H9 (cell line): Measurements from ENCODE around the gene VDAC1. TPM values are rescaled to one million over a fixed set of nuclear protein-coding genes. Genes with fewer than 3 reads are reported as not detected.

Experiments
- DNase-seq: peaks from one replicate; pipeline ENCODE4 v3.0.0-alpha.2; 2017
- H2AFZ ChIP-seq: one replicate; pipeline ENCODE4 v1.6.1; 2013; ENCODE audit warnings: mild to moderate bottlenecking, low read length, control low read depth, moderate library complexity
- H2AK5ac ChIP-seq: 2 replicates; pipeline ENCODE4 v1.6.1; 2013; ENCODE audit warnings: low read length, control low read depth, mixed read lengths; ENCODE audit not compliant: insufficient read length
- H2BK120ac ChIP-seq: one replicate; pipeline ENCODE4 v1.6.1; 2013; ENCODE audit warnings: low read depth, mild to moderate bottlenecking, low read length, control low read depth, inconsistent platforms; ENCODE audit not compliant: poor library complexity, severe bottlenecking
- H2BK12ac ChIP-seq: 2 replicates; pipeline ENCODE4 v1.6.1; 2013; ENCODE audit warnings: low read length, control low read depth, mixed read lengths, low read depth; ENCODE audit not compliant: insufficient read length
- H2BK15ac ChIP-seq: 2 replicates; pipeline ENCODE4 v1.6.1; 2013; ENCODE audit warnings: low read depth, low read length, control low read depth
- H2BK20ac ChIP-seq: one replicate; pipeline ENCODE4 v1.6.1; 2013; ENCODE audit warnings: low read depth, mild to moderate bottlenecking, low read length, control low read depth, inconsistent platforms; ENCODE audit not compliant: poor library complexity, severe bottlenecking
- H2BK5ac ChIP-seq: 2 replicates; pipeline ENCODE4 v1.6.1; 2013; ENCODE audit warnings: low read length, control low read depth, mixed read lengths; ENCODE audit not compliant: insufficient read length
- H3K14ac ChIP-seq: 2 replicates; pipeline ENCODE4 v1.6.1; 2013; ENCODE audit warnings: low read length, control low read depth; ENCODE audit not compliant: insufficient read depth
- H3K18ac ChIP-seq: 2 replicates; pipeline ENCODE4 v1.6.1; 2013; ENCODE audit warnings: low read depth, mild to moderate bottlenecking, mixed read lengths, low read length, control low read depth; ENCODE audit not compliant: insufficient read length
- H3K23ac ChIP-seq: 2 replicates; pipeline ENCODE4 v1.6.1; 2013; ENCODE audit warnings: low read length, control low read depth, mixed read lengths, low read depth; ENCODE audit not compliant: insufficient read length
- H3K23me2 ChIP-seq: 2 replicates; pipeline ENCODE4 v1.6.1; 2013; ENCODE audit warnings: low read depth, mild to moderate bottlenecking, mixed read lengths, low read length, control low read depth; ENCODE audit not compliant: insufficient read length, poor library complexity, severe bottlenecking
- H3K27ac ChIP-seq: 2 replicates; pipeline ENCODE4 v1.5.1; 2013; ENCODE audit warnings: low read length, control low read depth, mixed read lengths, low read depth; ENCODE audit not compliant: insufficient read length
- H3K27me3 ChIP-seq: 2 replicates; pipeline ENCODE4 v1.6.1; 2013; ENCODE audit warnings: low read length, control low read depth, inconsistent platforms; ENCODE audit not compliant: insufficient read depth
- H3K4ac ChIP-seq: 2 replicates; pipeline ENCODE4 v1.6.1; 2013; ENCODE audit warnings: low read depth, mild to moderate bottlenecking, control low read depth, inconsistent platforms, low read length, moderate library complexity
- H3K4me1 ChIP-seq: 2 replicates; pipeline ENCODE4 v1.6.1; 2013; ENCODE audit warnings: low read length, control low read depth, inconsistent platforms; ENCODE audit not compliant: insufficient read depth
- H3K4me2 ChIP-seq: 2 replicates; pipeline ENCODE4 v1.6.1; 2013; ENCODE audit warnings: low read length, control low read depth, mixed read lengths; ENCODE audit not compliant: insufficient read length, insufficient read depth
- H3K56ac ChIP-seq: 2 replicates; pipeline ENCODE4 v1.6.1; 2013; ENCODE audit warnings: low read depth, mild to moderate bottlenecking, mixed read lengths, low read length, control low read depth; ENCODE audit not compliant: insufficient read length
- H3K79me1 ChIP-seq: 2 replicates; pipeline ENCODE4 v1.6.1; 2013; ENCODE audit warnings: low read depth, mild to moderate bottlenecking, moderate library complexity, low read length, control low read depth, inconsistent platforms; ENCODE audit not compliant: insufficient read depth, poor library complexity, severe bottlenecking
- H3K79me2 ChIP-seq: 2 replicates; pipeline ENCODE4 v1.6.1; 2013; ENCODE audit warnings: low read length, control low read depth, inconsistent platforms; ENCODE audit not compliant: insufficient read depth
- H3K9ac ChIP-seq: 2 replicates; pipeline ENCODE4 v1.6.1; 2013; ENCODE audit warnings: low read length, control low read depth, mixed read lengths; ENCODE audit not compliant: insufficient read length; ENCODE audit errors: extremely low read depth
- H3K9me3 ChIP-seq: one replicate; pipeline ENCODE4 v1.6.1; 2013; ENCODE audit warnings: low read depth, low read length, inconsistent platforms; ENCODE audit not compliant: control insufficient read depth
- H3T11ph ChIP-seq: one replicate; pipeline ENCODE4 v1.6.1; 2013; ENCODE audit warnings: mild to moderate bottlenecking, low read length, control low read depth, inconsistent platforms
- H4K20me1 ChIP-seq: one replicate; pipeline ENCODE4 v1.6.1; 2013; ENCODE audit not compliant: control insufficient read depth, insufficient read length, insufficient read depth
- H4K5ac ChIP-seq: 2 replicates; pipeline ENCODE4 v1.6.1; 2013; ENCODE audit warnings: low read depth, mild to moderate bottlenecking, mixed read lengths, low read length, control low read depth; ENCODE audit not compliant: insufficient read length
- H4K8ac ChIP-seq: replicated peaks from 2 replicates; pipeline ENCODE4 v1.6.1; 2013; ENCODE audit warnings: low read length, control low read depth, mixed read lengths, low read depth; ENCODE audit not compliant: insufficient read length
- H4K91ac ChIP-seq: 2 replicates; pipeline ENCODE4 v1.6.1; 2013; ENCODE audit warnings: low read depth, mild to moderate bottlenecking, moderate library complexity, mixed read lengths, low read length, control low read depth; ENCODE audit not compliant: insufficient read length
- H3K27ac Mint-ChIP-seq, 3 experiments: 2 replicates in 2 of 3; 3 replicates in 1 of 3; pipeline ENCODE4 v1.8.0; 2020 to 2021; ENCODE audit warnings: mixed read lengths in 3 of 3, mild to moderate bottlenecking in 1 of 3, moderate library complexity in 1 of 3
- H3K27me3 Mint-ChIP-seq: 2 replicates; pipeline ENCODE4 v1.8.0; 2021; ENCODE audit warnings: low read depth, mild to moderate bottlenecking, moderate library complexity, mixed read lengths
- H3K36me3 Mint-ChIP-seq, 3 experiments: 2 replicates in 2 of 3; 3 replicates in 1 of 3; pipeline ENCODE4 v1.8.0; 2020 to 2021; ENCODE audit warnings: low read depth in 3 of 3, mixed read lengths in 3 of 3; ENCODE audit not compliant: insufficient read depth in 1 of 3
- H3K4me1 Mint-ChIP-seq, 2 experiments: 2 replicates each; pipeline ENCODE4 v1.8.0; 2020; ENCODE audit warnings: mixed read lengths in 2 of 2
- H3K4me3 Mint-ChIP-seq, 2 experiments: 2 replicates in 1 of 2; 3 replicates in 1 of 2; pipeline ENCODE4 v1.8.0; 2020 to 2021; ENCODE audit warnings: mild to moderate bottlenecking in 2 of 2, mixed read lengths in 2 of 2, moderate library complexity in 1 of 2
- H3K9me3 Mint-ChIP-seq, 2 experiments: 2 replicates in 1 of 2; 3 replicates in 1 of 2; pipeline ENCODE4 v1.8.0; 2020; ENCODE audit warnings: mild to moderate bottlenecking in 2 of 2, mixed read lengths in 2 of 2, moderate library complexity in 1 of 2
- CTCF ChIP-seq: fragments of 200-600 bp; sonication (generic); conservative IDR thresholded peaks from 3 replicates; pipeline ENCODE4 v1.8.0; 2021; ENCODE audit warnings: antibody characterized with exemption, mild to moderate bottlenecking
- WGBS: extraction: QIAGEN DNeasy Blood & Tissue Kit; methylation state at CpG from one replicate; pipeline ENCODE4 v1.1.7; 2013; ENCODE audit warnings: missing lambda C conversion rate, low lambda C conversion rate, mixed read lengths; ENCODE audit not compliant: insufficient read length; ENCODE audit errors: extremely low coverage; 5-methylcytosine and 5-hydroxymethylcytosine counted together
- total RNA-seq: library from RNA; stranded (reverse); gene quantifications from 2 replicates; pipeline ENCODE4 v1.2.1, GENCODE V29; 2021

The VDAC1 gene
- total RNA-seq, 1 experiment from 2014 or later = 208 TPM

GRCh38 chr5:133959643-133960042 lies 45.1 kb downstream of the VDAC1 start:
- Mint-ChIP-seq H3K27ac (peak overlapping the region in 1 of 3 experiments; percentile 52; a peak in 1 of 7 replicates), H3K4me3 (no peak overlapping the region), H3K4me1 (peaks cover 2 to 5% of the 10 kb centered on the region in 2 experiments), H3K9me3 (no peaks in the 10 kb centered on the region), H3K36me3 (peaks cover 6 to 29% (median 24%) of the 10 kb centered on the region in 3 experiments; a peak in 6 of 7 replicates), H3K27me3 (no peaks in the 10 kb centered on the region)
- Histone ChIP-seq H3K4me2 (no peak overlapping the region), H4K8ac (no peak overlapping the region), H4K20me1 (no peaks in the 10 kb centered on the region), H2BK5ac (no peak overlapping the region), H2BK120ac (no peak overlapping the region), H3K4me1 (no peaks in the 10 kb centered on the region), H3K56ac (no peak overlapping the region), H3K23me2 (no peaks in the 10 kb centered on the region), H4K91ac (no peak overlapping the region), H3K9ac (no peak overlapping the region), H4K5ac (no peak overlapping the region), H2BK12ac (no peak overlapping the region), H3K27ac (no peak overlapping the region), H3K23ac (no peak overlapping the region), H3K79me2 (no peaks in the 10 kb centered on the region; the same call in 1 of the 2 replicates), H3K4ac (no peak overlapping the region), H2BK15ac (no peak overlapping the region), H2AK5ac (no peak overlapping the region), H3K27me3 (no peaks in the 10 kb centered on the region), H3T11ph (no peak overlapping the region), H2BK20ac (no peak overlapping the region), H3K9me3 (no peaks in the 10 kb centered on the region), H2AFZ (no peak overlapping the region), H3K14ac (no peak overlapping the region), H3K79me1 (no peaks in the 10 kb centered on the region), H3K18ac (no peak overlapping the region)
- no CpG with 5 or more reads among the region's 11 CpGs for WGBS
- no peak for DNase-seq
- TF ChIP-seq CTCF = no peak
